Loucy (cell line): ENCODE measurements around the gene KANSL1.

Experiments used
- H2AFZ ChIP-seq: fragments of 200-600 bp; sonication (generic); 2 replicates; pipeline ENCODE4 v1.6.0; 2016; ENCODE audit warnings: antibody characterized with exemption, mild to moderate bottlenecking, low read length, moderate library complexity
- H3F3A ChIP-seq: fragments of 200-600 bp; 2 replicates; pipeline ENCODE4 v1.6.0; 2016; ENCODE audit warnings: antibody characterized with exemption, low read depth, mild to moderate bottlenecking
- H3K27me3 ChIP-seq: fragments of 200-600 bp; sonication (generic); 2 replicates; pipeline ENCODE4 v1.6.1; 2014; ENCODE audit warnings: low read length, mild to moderate bottlenecking; ENCODE audit not compliant: insufficient read depth, poor library complexity, severe bottlenecking
- H3K36me3 ChIP-seq: fragments of 200-600 bp; sonication (generic); 2 replicates; pipeline ENCODE4 v1.6.1; 2016; ENCODE audit warnings: low read length; ENCODE audit not compliant: insufficient read depth
- H3K4me1 ChIP-seq: fragments of 200-600 bp; sonication (generic); 2 replicates; pipeline ENCODE4 v1.5.1; 2014; ENCODE audit warnings: low read length, mild to moderate bottlenecking; ENCODE audit not compliant: insufficient read depth, poor library complexity, severe bottlenecking
- H3K4me2 ChIP-seq: fragments of 200-600 bp; sonication (generic); 2 replicates; pipeline ENCODE4 v1.6.0; 2014; ENCODE audit warnings: antibody characterized with exemption, low read length, low read depth, mild to moderate bottlenecking; ENCODE audit not compliant: poor library complexity, severe bottlenecking
- H3K4me3 ChIP-seq: fragments of 200-600 bp; sonication (generic); 2 replicates; pipeline ENCODE4 v1.5.1; 2014; ENCODE audit warnings: low read length, mild to moderate bottlenecking, mixed read lengths; ENCODE audit not compliant: poor library complexity, severe bottlenecking
- H3K79me2 ChIP-seq: fragments of 200-600 bp; sonication (generic); 2 replicates; pipeline ENCODE4 v1.6.1; 2014; ENCODE audit warnings: low read length; ENCODE audit not compliant: insufficient read depth
- H3K9ac ChIP-seq: fragments of 200-600 bp; sonication (generic); 2 replicates; pipeline ENCODE4 v1.6.0; 2014; ENCODE audit warnings: mild to moderate bottlenecking, low read depth, low read length, moderate library complexity; ENCODE audit not compliant: poor library complexity, severe bottlenecking
- H3K9me2 ChIP-seq: fragments of 200-600 bp; sonication (generic); replicated peaks from 2 replicates; pipeline ENCODE4 v1.6.1; 2016; ENCODE audit warnings: low read depth, low read length, mixed read lengths
- H3K9me3 ChIP-seq: fragments of 200-600 bp; sonication (generic); 2 replicates; pipeline ENCODE4 v1.6.1; 2014; ENCODE audit warnings: mild to moderate bottlenecking, antibody characterized with exemption, low read length, low read depth; ENCODE audit not compliant: insufficient read depth
- H4K20me1 ChIP-seq: fragments of 200-600 bp; sonication (generic); 2 replicates; pipeline ENCODE4 v1.6.0; 2014; ENCODE audit warnings: antibody characterized with exemption, low read length, mild to moderate bottlenecking; ENCODE audit not compliant: insufficient read depth, poor library complexity, severe bottlenecking
- EZH2phosphoT487 ChIP-seq: fragments of 200-600 bp; IDR thresholded peaks from 2 replicates; pipeline ENCODE4 v1.6.1; 2018; ENCODE audit warnings: antibody characterized with exemption, mild to moderate bottlenecking, moderate library complexity, borderline replicate concordance
- TF ChIP-seq, protein P1 (sequence below): fragments of 200-600 bp; sonication (generic); conservative IDR thresholded peaks from 2 replicates; pipeline ENCODE4 v1.5.1; 2014; ENCODE audit warnings: mild to moderate bottlenecking, antibody characterized with exemption, low read length

KANSL1 gene

GRCh38 chr17:46039592-46040186 is 153.5 kb downstream of the KANSL1 start:
- Histone ChIP-seq H3K9me3 (no peaks in the 10 kb centered on the region), H3K4me2 (no peak overlapping the region), H3K4me3 (no peak overlapping the region), H3K36me3 (peaks cover 96% of the 10 kb centered on the region), H3F3A (no peaks in the 10 kb centered on the region), H3K4me1 (no peaks in the 10 kb centered on the region), H4K20me1 (no peaks in the 10 kb centered on the region), H2AFZ (no peak overlapping the region), H3K9me2 (no peaks in the 10 kb centered on the region), H3K79me2 (no peaks in the 10 kb centered on the region; the same call in 1 of the 2 replicates), H3K9ac (no peak overlapping the region), H3K27me3 (no peaks in the 10 kb centered on the region)
- TF ChIP-seq, protein P1, sequence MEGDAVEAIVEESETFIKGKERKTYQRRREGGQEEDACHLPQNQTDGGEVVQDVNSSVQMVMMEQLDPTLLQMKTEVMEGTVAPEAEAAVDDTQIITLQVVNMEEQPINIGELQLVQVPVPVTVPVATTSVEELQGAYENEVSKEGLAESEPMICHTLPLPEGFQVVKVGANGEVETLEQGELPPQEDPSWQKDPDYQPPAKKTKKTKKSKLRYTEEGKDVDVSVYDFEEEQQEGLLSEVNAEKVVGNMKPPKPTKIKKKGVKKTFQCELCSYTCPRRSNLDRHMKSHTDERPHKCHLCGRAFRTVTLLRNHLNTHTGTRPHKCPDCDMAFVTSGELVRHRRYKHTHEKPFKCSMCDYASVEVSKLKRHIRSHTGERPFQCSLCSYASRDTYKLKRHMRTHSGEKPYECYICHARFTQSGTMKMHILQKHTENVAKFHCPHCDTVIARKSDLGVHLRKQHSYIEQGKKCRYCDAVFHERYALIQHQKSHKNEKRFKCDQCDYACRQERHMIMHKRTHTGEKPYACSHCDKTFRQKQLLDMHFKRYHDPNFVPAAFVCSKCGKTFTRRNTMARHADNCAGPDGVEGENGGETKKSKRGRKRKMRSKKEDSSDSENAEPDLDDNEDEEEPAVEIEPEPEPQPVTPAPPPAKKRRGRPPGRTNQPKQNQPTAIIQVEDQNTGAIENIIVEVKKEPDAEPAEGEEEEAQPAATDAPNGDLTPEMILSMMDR, result no peak
- no peak for TF ChIP-seq EZH2phosphoT487

- H3K4me2 ChIP-seq, result no peak overlapping the region
- H3F3A ChIP-seq, result no peaks in the 10 kb centered on the region
- no peaks in the 10 kb centered on the region for H3K9me3 ChIP-seq
- no peaks in the 10 kb centered on the region; the same call in 1 of the 2 replicates for H3K79me2 ChIP-seq
- TF ChIP-seq, protein P1, result no peak
- TF ChIP-seq EZH2phosphoT487, result no peak
- no peak overlapping the region for H2AFZ ChIP-seq
- no peak overlapping the region for H3K9ac ChIP-seq
- no peaks in the 10 kb centered on the region for H4K20me1 ChIP-seq
- no peaks in the 10 kb centered on the region for H3K4me1 ChIP-seq
- peaks cover 98% of the 10 kb centered on the region for H3K36me3 ChIP-seq
- no peak overlapping the region for H3K4me3 ChIP-seq
- no peaks in the 10 kb centered on the region for H3K9me2 ChIP-seq
- H3K27me3 ChIP-seq, result no peaks in the 10 kb centered on the region
Observed at GRCh38 chr17:46038937-46039336, 154.3 kb downstream of the KANSL1 start.

DNA sequence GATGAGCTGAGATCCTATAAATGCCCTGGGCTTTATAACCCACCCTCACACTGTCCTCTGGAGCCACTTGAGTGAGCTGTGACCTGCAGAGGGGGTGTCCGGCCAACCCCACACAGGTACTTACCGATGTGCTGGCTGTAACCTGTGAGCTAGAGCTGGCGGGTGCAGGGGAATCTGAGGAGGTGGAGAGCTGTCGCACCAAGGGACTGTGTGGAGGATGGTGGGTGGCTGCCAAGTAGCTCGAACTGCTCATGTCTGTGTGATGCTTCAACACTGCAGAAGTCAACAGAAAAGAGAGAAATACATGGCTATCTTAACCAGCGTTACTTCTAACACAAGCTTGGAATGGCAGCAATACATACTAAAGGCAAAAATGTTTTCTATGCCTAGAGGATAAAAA is 154.8 kb downstream of the KANSL1 start:
- H4K20me1 ChIP-seq, result no peaks in the 10 kb centered on the region
- H3K9ac ChIP-seq, result no peak overlapping the region
- H3K27me3 ChIP-seq, result no peaks in the 10 kb centered on the region
- no peak overlapping the region for H2AFZ ChIP-seq
- no peak overlapping the region for H3K4me3 ChIP-seq
- H3K4me2 ChIP-seq, result no peak overlapping the region
- TF ChIP-seq, protein P1, result no peak
- H3K9me3 ChIP-seq, result no peaks in the 10 kb centered on the region
- no peaks in the 10 kb centered on the region for H3K9me2 ChIP-seq
- no peaks in the 10 kb centered on the region; the same call in 1 of the 2 replicates for H3K79me2 ChIP-seq
- no peaks in the 10 kb centered on the region for H3F3A ChIP-seq
- no peaks in the 10 kb centered on the region for H3K4me1 ChIP-seq
- peaks cover 98% of the 10 kb centered on the region; the same call in 1 of the 2 replicates for H3K36me3 ChIP-seq
